Trophoblast cell (in vitro differentiated cells and primary cell): ENCODE data around the gene GNAO1.

Experiments
- DNase-seq, 2 donors: peaks; one replicate each; pipeline ENCODE4 v3.0.0-alpha.2; 2016
- H2AFZ ChIP-seq: 2 replicates; pipeline ENCODE4 v1.6.1; 2013; ENCODE audit warnings: low read length, moderate library complexity, mild to moderate bottlenecking; ENCODE audit not compliant: insufficient read depth, poor library complexity
- H2AK5ac ChIP-seq: 2 replicates; pipeline ENCODE4 v1.6.1; 2013; ENCODE audit warnings: mild to moderate bottlenecking, low read length
- H2BK120ac ChIP-seq: 2 replicates; pipeline ENCODE4 v1.6.1; 2013; ENCODE audit warnings: low read length, mild to moderate bottlenecking, moderate library complexity; ENCODE audit not compliant: insufficient read depth, poor library complexity
- H2BK12ac ChIP-seq: 2 replicates; pipeline ENCODE4 v1.6.1; 2013; ENCODE audit warnings: mild to moderate bottlenecking, low read length, moderate library complexity
- H2BK5ac ChIP-seq: 2 replicates; pipeline ENCODE4 v1.6.1; 2013; ENCODE audit warnings: low read length, low read depth, moderate library complexity, mild to moderate bottlenecking; ENCODE audit not compliant: poor library complexity
- H3K14ac ChIP-seq: 2 replicates; pipeline ENCODE4 v1.6.1; 2013; ENCODE audit warnings: mild to moderate bottlenecking, low read length
- H3K18ac ChIP-seq: 2 replicates; pipeline ENCODE4 v1.6.1; 2013; ENCODE audit warnings: mild to moderate bottlenecking, low read length
- H3K23ac ChIP-seq: 2 replicates; pipeline ENCODE4 v1.6.1; 2013; ENCODE audit warnings: low read length
- H3K27ac ChIP-seq: 2 replicates; pipeline ENCODE4 v1.5.1; 2013; ENCODE audit warnings: low read depth, mild to moderate bottlenecking, inconsistent platforms, low read length, moderate library complexity
- H3K27me3 ChIP-seq: 2 replicates; pipeline ENCODE4 v1.6.1; 2013; ENCODE audit warnings: inconsistent platforms, mild to moderate bottlenecking, low read length, moderate library complexity; ENCODE audit not compliant: insufficient read depth
- H3K36me3 ChIP-seq, 2 experiments: 1 replicate in 1 of 2; 2 replicates in 1 of 2; pipeline ENCODE4 v1.6.1; 2013; ENCODE audit warnings: low read length in 2 of 2, mild to moderate bottlenecking in 2 of 2, moderate library complexity in 1 of 2; ENCODE audit not compliant: insufficient read depth in 2 of 2, control insufficient read depth in 1 of 2
- H3K4ac ChIP-seq: 2 replicates; pipeline ENCODE4 v1.6.1; 2013; ENCODE audit warnings: low read depth, mild to moderate bottlenecking, low read length, moderate library complexity
- H3K4me1 ChIP-seq, 2 experiments: 1 replicate in 1 of 2; 2 replicates in 1 of 2; pipeline ENCODE4 v1.6.1; 2013; ENCODE audit warnings: low read length in 2 of 2, mild to moderate bottlenecking in 2 of 2, moderate library complexity in 1 of 2; ENCODE audit not compliant: insufficient read depth in 2 of 2, control insufficient read depth in 1 of 2
- H3K4me2 ChIP-seq: 2 replicates; pipeline ENCODE4 v1.6.1; 2013; ENCODE audit warnings: inconsistent platforms, mild to moderate bottlenecking, low read length, moderate library complexity
- H3K4me3 ChIP-seq: 2 replicates; pipeline ENCODE4 v1.5.1; 2013; ENCODE audit warnings: mild to moderate bottlenecking, low read depth, low read length, inconsistent platforms
- H3K79me1 ChIP-seq: one replicate; pipeline ENCODE4 v1.6.1; 2013; ENCODE audit warnings: low read length
- H3K79me2 ChIP-seq: 2 replicates; pipeline ENCODE4 v1.6.1; 2013; ENCODE audit warnings: low read length, mild to moderate bottlenecking; ENCODE audit not compliant: control insufficient read depth, insufficient read depth, poor library complexity
- H3K9ac ChIP-seq: 2 replicates; pipeline ENCODE4 v1.6.1; 2013; ENCODE audit warnings: mild to moderate bottlenecking, low read length
- H3K9me3 ChIP-seq: 2 replicates; pipeline ENCODE4 v1.6.1; 2013; ENCODE audit warnings: low read depth, mild to moderate bottlenecking, control low read depth, inconsistent platforms, low read length; ENCODE audit not compliant: insufficient read depth
- H4K12ac ChIP-seq: 2 replicates; pipeline ENCODE4 v1.6.1; 2013; ENCODE audit warnings: low read depth, mild to moderate bottlenecking, low read length, moderate library complexity
- H4K8ac ChIP-seq: 2 replicates; pipeline ENCODE4 v1.6.1; 2013; ENCODE audit warnings: low read depth, mild to moderate bottlenecking, low read length, moderate library complexity
- H4K91ac ChIP-seq: one replicate; pipeline ENCODE4 v1.6.1; 2013; ENCODE audit warnings: low read depth, mild to moderate bottlenecking, low read length, moderate library complexity
- WGBS: extraction: QIAGEN DNeasy Blood & Tissue Kit; methylation state at CpG from one replicate; pipeline ENCODE4 v1.1.7; 2013; ENCODE audit warnings: missing lambda C conversion rate; ENCODE audit not compliant: insufficient read length, insufficient coverage; ENCODE audit errors: extremely low coverage; 5-methylcytosine and 5-hydroxymethylcytosine counted together

Gene GNAO1

DNA sequence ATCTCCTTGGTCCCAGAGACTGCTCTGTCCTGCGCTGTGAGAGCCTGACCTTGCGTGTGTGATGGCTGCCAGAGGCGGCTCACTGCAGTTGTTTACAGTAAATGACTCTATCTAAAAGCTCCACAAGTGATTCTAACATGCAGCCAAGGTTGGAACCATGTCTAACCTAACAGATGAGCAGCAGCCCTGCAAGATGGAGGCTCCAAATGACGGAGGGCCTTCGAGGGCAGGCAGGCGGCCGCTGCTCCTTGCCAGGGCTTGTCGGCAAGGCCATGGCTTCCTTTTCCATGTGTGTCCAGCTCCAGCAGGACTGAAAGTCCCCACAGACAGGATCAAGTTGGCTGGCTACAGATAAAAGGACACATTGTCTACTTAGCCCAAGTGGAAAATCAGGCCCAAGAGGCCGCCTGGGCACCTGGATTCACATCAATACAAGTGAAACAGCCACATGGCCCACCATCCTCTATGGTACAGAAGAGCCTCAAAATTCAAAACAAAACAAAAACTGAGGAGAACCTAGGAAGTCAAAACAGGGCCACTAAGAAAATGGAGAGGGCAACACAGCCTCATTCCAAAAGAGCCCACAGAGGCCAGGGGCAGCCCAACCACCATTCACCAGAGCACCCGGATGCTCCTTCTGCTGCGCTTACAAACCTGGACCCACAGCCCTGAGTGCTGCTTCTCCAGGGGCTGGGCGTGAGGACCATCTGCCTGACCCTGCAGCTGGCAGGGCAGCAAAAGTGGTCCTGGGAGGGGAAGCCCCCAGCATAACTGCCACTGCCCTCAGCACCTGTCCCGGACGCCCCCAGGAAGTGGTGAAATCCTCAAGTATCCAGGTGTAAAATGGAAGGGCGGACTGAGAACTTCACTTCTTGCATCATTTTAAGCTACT lies 169.1 kb downstream of the GNAO1 start:
- peaks cover 22 to 30% of the 10 kb centered on the region in 2 experiments for H3K36me3 ChIP-seq
- H2BK120ac ChIP-seq: no peak overlapping the region
- no peak overlapping the region for H3K14ac ChIP-seq
- no CpG with 5 or more reads among the region's 15 CpGs for WGBS
- no peaks in the 10 kb centered on the region for H3K27me3 ChIP-seq
- no peak overlapping the region for H2AK5ac ChIP-seq
- H3K23ac ChIP-seq: no peak overlapping the region
- peaks cover 5 to 10% of the 10 kb centered on the region in 2 experiments for H3K4me1 ChIP-seq
- H4K8ac ChIP-seq: no peak overlapping the region
- no peak overlapping the region for H3K4ac ChIP-seq
- no peak for DNase-seq
- H4K91ac ChIP-seq: no peak overlapping the region
- H2BK12ac ChIP-seq: no peak overlapping the region
- no peaks in the 10 kb centered on the region for H3K79me1 ChIP-seq
- H3K18ac ChIP-seq: no peak overlapping the region
- no peak overlapping the region for H2BK5ac ChIP-seq
- H3K9ac ChIP-seq: no peak overlapping the region
- no peak overlapping the region for H3K27ac ChIP-seq
- no peak overlapping the region for H3K4me3 ChIP-seq
- H3K9me3 ChIP-seq: peaks cover 1% of the 10 kb centered on the region
- H2AFZ ChIP-seq: no peak overlapping the region
- H3K4me2 ChIP-seq: no peak overlapping the region
- H4K12ac ChIP-seq: no peak overlapping the region
- no peaks in the 10 kb centered on the region for H3K79me2 ChIP-seq

DNA sequence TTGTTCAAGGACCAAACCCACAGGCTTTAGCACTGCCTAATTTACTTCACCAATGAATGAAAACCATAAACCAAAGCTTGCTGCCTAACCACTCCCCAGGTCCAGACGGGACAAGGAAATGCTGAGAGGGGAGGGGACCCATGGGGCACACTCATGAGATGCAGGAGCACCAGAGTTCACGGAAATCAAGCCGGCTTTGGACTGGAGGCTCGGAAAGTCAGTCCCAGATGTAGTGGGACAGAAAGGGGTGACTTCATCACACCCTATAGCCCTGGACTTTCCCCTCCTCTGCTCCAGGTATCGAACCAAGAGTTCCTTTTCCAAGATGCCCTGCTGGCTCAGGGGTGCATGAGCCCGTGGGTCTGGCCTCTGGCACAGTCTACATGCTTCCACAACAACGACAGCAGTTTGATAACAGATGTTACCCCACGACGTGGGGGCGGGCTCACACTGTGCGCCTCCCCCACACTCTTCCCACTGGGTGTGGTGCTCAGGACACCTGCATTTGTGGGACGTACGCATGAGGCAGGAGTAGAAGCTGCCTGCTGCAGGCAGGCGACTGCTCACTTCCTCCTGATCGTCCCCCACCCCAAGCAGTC lies 170.9 kb downstream of the GNAO1 start:
- H3K4me3 ChIP-seq: no peak overlapping the region
- WGBS: no CpG with 5 or more reads among the region's 15 CpGs

DNA sequence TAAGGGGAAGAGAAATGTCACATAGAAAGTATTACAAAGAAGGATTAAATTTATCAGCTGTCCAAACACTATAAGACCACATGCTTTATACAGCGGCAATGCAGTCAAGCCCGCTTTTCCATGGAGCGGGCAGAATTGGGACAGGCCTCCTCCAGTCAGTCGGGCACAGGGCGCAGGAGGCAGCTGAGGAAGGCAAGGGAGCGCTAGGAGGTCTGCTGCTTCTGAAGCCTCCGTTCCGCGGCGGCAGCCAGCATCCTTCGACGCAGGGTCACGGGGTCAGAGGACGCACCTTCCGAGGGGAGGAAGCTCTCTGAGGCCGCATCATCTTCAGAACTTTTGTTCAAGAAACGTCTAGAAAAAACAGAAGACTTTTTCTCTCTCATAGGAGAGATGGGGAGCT lies 171.4 kb downstream of the GNAO1 start:
- Histone ChIP-seq H3K14ac (no peak overlapping the region), H3K27ac (no peak overlapping the region), H3K4me3 (no peak overlapping the region), H3K79me2 (no peaks in the 10 kb centered on the region), H3K9me3 (peaks cover 2% of the 10 kb centered on the region), H3K4ac (no peak overlapping the region), H3K18ac (no peak overlapping the region), H4K8ac (no peak overlapping the region), H3K4me2 (no peak overlapping the region), H2BK12ac (no peak overlapping the region), H3K27me3 (no peaks in the 10 kb centered on the region), H2BK5ac (no peak overlapping the region), H3K23ac (no peak overlapping the region), H4K91ac (no peak overlapping the region), H2BK120ac (no peak overlapping the region), H4K12ac (no peak overlapping the region), H3K4me1 (no peaks in the 10 kb centered on the region), H2AFZ (no peak overlapping the region), H3K79me1 (no peaks in the 10 kb centered on the region), H2AK5ac (no peak overlapping the region), H3K9ac (no peak overlapping the region), H3K36me3 (peaks cover 30 to 41% of the 10 kb centered on the region in 2 experiments)
- no CpG with 5 or more reads among the region's 17 CpGs for WGBS
- no peak for DNase-seq

More for the DNA sequence above, 170.9 kb downstream of the GNAO1 start:
- Histone ChIP-seq H3K4me1 (peaks cover 0 to 3% of the 10 kb centered on the region in 2 experiments), H3K27me3 (no peaks in the 10 kb centered on the region), H2AK5ac (no peak overlapping the region), H2BK12ac (no peak overlapping the region), H4K8ac (no peak overlapping the region), H3K9me3 (peaks cover 1% of the 10 kb centered on the region), H4K12ac (no peak overlapping the region), H4K91ac (no peak overlapping the region), H3K27ac (no peak overlapping the region), H2BK5ac (no peak overlapping the region), H3K4me2 (no peak overlapping the region), H3K18ac (no peak overlapping the region), H3K9ac (no peak overlapping the region), H3K4ac (no peak overlapping the region), H3K14ac (no peak overlapping the region), H3K79me2 (no peaks in the 10 kb centered on the region), H2BK120ac (no peak overlapping the region), H2AFZ (no peak overlapping the region), H3K79me1 (no peaks in the 10 kb centered on the region), H3K23ac (no peak overlapping the region), H3K36me3 (peaks cover 30 to 39% of the 10 kb centered on the region in 2 experiments)
- no peak for DNase-seq

- H2BK12ac ChIP-seq: no peak overlapping the region
- WGBS: no CpG with 5 or more reads among the region's 6 CpGs
- H3K9me3 ChIP-seq: peaks cover 5% of the 10 kb centered on the region
- H4K12ac ChIP-seq: no peak overlapping the region
- no peak overlapping the region for H3K23ac ChIP-seq
- DNase-seq: no peak
- no peak overlapping the region for H3K9ac ChIP-seq
- no peaks in the 10 kb centered on the region for H3K27me3 ChIP-seq
- no peak overlapping the region for H3K4me3 ChIP-seq
- H3K4ac ChIP-seq: no peak overlapping the region
- H2AFZ ChIP-seq: no peak overlapping the region
- H3K36me3 ChIP-seq: peaks cover 34 to 45% of the 10 kb centered on the region in 2 experiments
- H3K4me2 ChIP-seq: no peak overlapping the region
- no peak overlapping the region for H4K8ac ChIP-seq
- no peaks in the 10 kb centered on the region for H3K4me1 ChIP-seq
- no peaks in the 10 kb centered on the region for H3K79me2 ChIP-seq
- no peak overlapping the region for H2AK5ac ChIP-seq
- no peak overlapping the region for H3K14ac ChIP-seq
- no peak overlapping the region for H3K18ac ChIP-seq
- H2BK120ac ChIP-seq: no peak overlapping the region
- no peaks in the 10 kb centered on the region for H3K79me1 ChIP-seq
- H2BK5ac ChIP-seq: no peak overlapping the region
- no peak overlapping the region for H4K91ac ChIP-seq
- no peak overlapping the region for H3K27ac ChIP-seq
Measured at GRCh38 chr16:56363181-56363716, 172.0 kb downstream of the GNAO1 start.
